GM18873 (cell line): ENCODE data around the gene CKLF.

Experiments
- ATAC-seq: cut with Tn5 transposase; IDR thresholded peaks from one replicate; pipeline ENCODE4 v1.9.1; 2021; ENCODE audit warnings: mild to moderate bottlenecking, moderate library complexity, moderate number of reproducible peaks; ENCODE audit not compliant: unreplicated experiment, low FRiP score

CKLF gene

DNA sequence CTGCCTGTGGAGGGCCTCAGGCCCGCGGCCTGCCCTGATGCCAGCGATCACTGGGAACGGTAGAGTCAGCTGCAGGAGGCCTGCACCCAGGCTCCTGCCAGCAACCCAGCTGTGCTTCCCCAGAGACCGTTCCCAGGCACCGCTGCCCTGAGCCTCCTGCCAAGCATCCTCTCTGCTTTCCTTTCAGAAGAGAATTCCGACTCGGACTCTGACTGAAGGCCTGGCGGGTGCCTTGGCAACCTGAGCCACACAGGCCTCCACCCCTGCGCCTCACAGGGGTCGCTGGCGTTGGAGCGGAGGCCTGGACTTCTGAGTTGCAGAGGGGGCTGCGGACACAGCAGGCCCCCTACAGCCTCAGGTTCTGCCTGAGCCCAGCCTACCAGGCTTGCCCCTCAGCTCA lies 60.0 kb downstream of the CKLF start:
- no peak for ATAC-seq

DNA sequence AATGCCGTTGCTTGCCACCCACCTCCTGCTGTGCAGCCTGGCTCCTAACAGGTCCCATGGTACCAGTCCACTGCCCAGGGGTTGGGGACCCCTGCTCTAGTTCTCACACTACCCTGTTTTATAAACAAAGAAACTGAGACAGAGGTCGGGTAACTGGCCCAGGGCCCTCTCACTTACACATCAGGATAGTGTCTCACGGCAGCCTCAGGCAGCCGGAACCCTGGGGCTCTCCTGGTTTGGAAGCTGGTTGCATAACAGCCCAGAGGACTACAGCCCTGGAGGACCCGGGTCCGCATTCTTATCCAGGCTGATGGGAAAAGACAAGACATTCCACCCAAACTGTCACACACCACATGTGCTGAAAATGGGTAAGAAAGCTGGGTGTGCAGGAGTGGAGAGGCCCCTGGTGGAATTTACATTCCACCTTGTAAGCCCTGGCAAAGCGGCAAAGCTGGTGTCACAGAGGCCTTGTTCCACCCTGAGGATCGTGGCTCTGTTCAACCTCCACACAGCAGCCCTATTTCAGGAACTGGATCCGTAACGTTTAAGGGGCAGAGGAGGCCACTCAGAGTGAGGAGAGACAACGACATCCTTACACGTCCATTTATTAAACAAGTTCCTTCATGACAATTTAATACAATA lies 61.9 kb downstream of the CKLF start:
- no peak for ATAC-seq
